Nephron (organoid): ENCODE data around the gene CT83.

ENCODE experiments used
- H3K27ac Mint-ChIP-seq, 3 experiments: 2 replicates each; pipeline ENCODE4 v1.8.0; 2020; ENCODE audit warnings: mixed read lengths in 3 of 3, mild to moderate bottlenecking in 2 of 3, moderate library complexity in 1 of 3
- H3K27me3 Mint-ChIP-seq: 2 replicates; pipeline ENCODE4 v1.8.0; 2021; ENCODE audit warnings: low read depth, mild to moderate bottlenecking, moderate library complexity, mixed read lengths
- H3K36me3 Mint-ChIP-seq: 2 replicates; pipeline ENCODE4 v1.8.0; 2020; ENCODE audit warnings: low read depth, mixed read lengths
- H3K4me1 Mint-ChIP-seq: 2 replicates; pipeline ENCODE4 v1.8.0; 2020; ENCODE audit warnings: mixed read lengths
- H3K4me3 Mint-ChIP-seq, 3 experiments: 2 replicates each; pipeline ENCODE4 v1.8.0; 2020; ENCODE audit warnings: mild to moderate bottlenecking in 3 of 3, mixed read lengths in 3 of 3, moderate library complexity in 2 of 3
- H3K9me3 Mint-ChIP-seq: 2 replicates; pipeline ENCODE4 v1.8.0; 2020; ENCODE audit warnings: mixed read lengths
- CTCF ChIP-seq, 3 experiments: fragments of 200-600 bp; sonication (generic); IDR thresholded peaks; one replicate each; pipeline ENCODE4 v1.5.0; 2021; ENCODE audit warnings: antibody characterized with exemption in 3 of 3; ENCODE audit not compliant: unreplicated experiment in 3 of 3

CT83 gene

GRCh38 chrX:116436358-116436816 is 26.4 kb downstream of the CT83 start, which contains the start of gene SLC6A14:
SLC6A14 (plus strand) TSS chrX:116436606; CDS start chrX:116436710, 104 bp downstream.
- no peaks in the 10 kb centered on the region for H3K27me3 Mint-ChIP-seq
- H3K27ac Mint-ChIP-seq = no peak within 1 kb of the TSS
- H3K4me3 Mint-ChIP-seq = no peak within 1 kb of the TSS
- no peaks in the 10 kb centered on the region for H3K4me1 Mint-ChIP-seq
- no peak for TF ChIP-seq CTCF (IDR thresholded peaks at IDR 0.05; ENCODE audit: unreplicated experiment in 3 of 3)
- no peaks in the 10 kb centered on the region for H3K9me3 Mint-ChIP-seq
- no peaks in the 10 kb centered on the region for H3K36me3 Mint-ChIP-seq

- no peak overlapping the region for H3K4me3 Mint-ChIP-seq
- no peaks in the 10 kb centered on the region for H3K4me1 Mint-ChIP-seq
- H3K27ac Mint-ChIP-seq = no peak overlapping the region
- H3K36me3 Mint-ChIP-seq = no peaks in the 10 kb centered on the region
- H3K9me3 Mint-ChIP-seq = no peaks in the 10 kb centered on the region
- TF ChIP-seq CTCF (IDR thresholded peaks at IDR 0.05; ENCODE audit: unreplicated experiment in 3 of 3) = no peak
- no peaks in the 10 kb centered on the region for H3K27me3 Mint-ChIP-seq
Measured at GRCh38 chrX:116435597-116435996, 27.2 kb downstream of the CT83 start.

DNA sequence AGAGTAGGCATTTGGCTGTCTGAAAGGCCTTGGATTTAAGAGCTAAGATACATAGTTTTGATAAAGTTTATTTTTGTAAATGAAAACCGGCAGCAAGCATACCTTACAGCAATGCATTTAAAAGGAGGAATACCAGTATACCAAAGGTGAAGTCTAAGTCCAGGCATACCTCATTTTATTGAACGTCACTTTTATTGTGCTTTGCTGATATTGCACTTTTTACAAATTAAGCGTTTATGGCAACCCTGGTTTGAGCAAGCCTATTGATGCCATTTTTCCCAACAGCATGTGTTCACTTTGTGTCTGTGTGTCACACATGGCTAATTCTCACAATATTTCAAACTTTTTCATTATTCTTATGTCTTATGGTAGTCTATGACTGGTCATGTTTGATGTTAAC is 34.8 kb downstream of the CT83 start:
- Mint-ChIP-seq H3K4me1 (no peaks in the 10 kb centered on the region), H3K9me3 (no peaks in the 10 kb centered on the region), H3K4me3 (no peak overlapping the region), H3K27ac (no peak overlapping the region), H3K27me3 (no peaks in the 10 kb centered on the region), H3K36me3 (no peaks in the 10 kb centered on the region)
- no peak for TF ChIP-seq CTCF (IDR thresholded peaks at IDR 0.05; ENCODE audit: unreplicated experiment in 3 of 3)

DNA sequence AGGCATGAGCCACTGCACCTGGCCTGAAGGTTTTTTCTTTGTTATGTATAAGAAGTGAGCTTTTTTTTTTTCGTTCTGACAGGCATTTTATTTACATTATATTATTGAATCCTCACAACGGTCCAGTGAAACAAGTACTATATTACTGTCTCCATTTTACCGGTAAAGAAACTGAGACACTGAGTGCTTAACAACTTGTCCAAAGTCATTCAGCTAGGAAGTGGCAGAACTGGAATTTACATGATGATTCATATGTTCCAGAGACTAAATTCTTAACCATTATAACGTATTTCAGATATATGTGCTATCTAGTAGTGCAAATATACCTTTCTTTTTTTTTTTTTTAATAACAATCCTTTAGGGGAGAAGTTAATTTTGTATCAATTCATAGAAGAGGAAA is 44.8 kb downstream of the CT83 start:
- TF ChIP-seq CTCF (IDR thresholded peaks at IDR 0.05; ENCODE audit: unreplicated experiment in 3 of 3) = no peak
- Mint-ChIP-seq H3K4me3 (no peak overlapping the region), H3K36me3 (no peaks in the 10 kb centered on the region), H3K27me3 (no peaks in the 10 kb centered on the region), H3K27ac (no peak overlapping the region), H3K9me3 (no peaks in the 10 kb centered on the region), H3K4me1 (no peaks in the 10 kb centered on the region)

DNA sequence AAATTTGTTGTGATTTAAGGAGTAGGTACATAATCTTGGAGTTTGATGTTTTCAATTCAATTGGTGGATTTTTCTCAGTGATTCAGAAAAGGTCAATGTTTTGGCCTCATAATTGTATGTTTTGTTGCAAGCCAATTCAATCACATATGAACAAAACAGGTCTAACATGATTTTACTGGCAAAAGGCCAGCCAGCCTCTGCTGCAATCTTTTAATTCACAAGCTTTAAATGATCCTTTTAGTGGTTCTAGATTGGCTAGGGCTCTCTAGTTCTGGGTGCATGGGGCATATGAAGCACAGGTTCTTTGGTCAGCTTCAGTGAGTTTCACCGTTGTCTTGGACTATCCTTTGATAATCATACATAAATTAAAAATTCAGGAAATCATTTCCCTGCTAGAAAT is 45.6 kb downstream of the CT83 start:
- Mint-ChIP-seq H3K9me3 (peaks cover under 1% of the 10 kb centered on the region), H3K27ac (no peak overlapping the region), H3K4me3 (no peak overlapping the region), H3K4me1 (no peaks in the 10 kb centered on the region), H3K27me3 (no peaks in the 10 kb centered on the region), H3K36me3 (no peaks in the 10 kb centered on the region)
- no peak for TF ChIP-seq CTCF (IDR thresholded peaks at IDR 0.05; ENCODE audit: unreplicated experiment in 3 of 3)

DNA sequence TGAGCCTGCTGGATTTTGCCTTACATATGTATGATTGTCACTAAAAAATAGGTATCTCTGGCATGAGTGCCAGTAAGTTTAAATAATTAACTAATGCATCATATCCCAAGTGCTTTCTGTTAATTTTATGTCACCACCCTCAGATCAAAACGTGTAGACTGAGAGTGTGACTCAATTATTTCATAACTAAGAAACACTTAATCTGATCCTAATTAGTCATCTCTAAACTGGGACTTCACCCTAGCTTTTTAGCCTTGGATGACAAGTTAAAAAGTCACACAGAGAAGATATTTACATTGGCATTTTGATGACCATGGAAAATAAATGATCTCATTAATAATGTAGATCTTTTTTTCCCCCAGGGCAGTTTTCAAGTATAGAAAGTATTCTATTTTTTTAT is 49.5 kb downstream of the CT83 start:
- no peaks in the 10 kb centered on the region for H3K27me3 Mint-ChIP-seq
- peaks cover 9% of the 10 kb centered on the region for H3K9me3 Mint-ChIP-seq
- no peaks in the 10 kb centered on the region for H3K36me3 Mint-ChIP-seq
- TF ChIP-seq CTCF (IDR thresholded peaks at IDR 0.05; ENCODE audit: unreplicated experiment in 3 of 3) = no peak
- no peaks in the 10 kb centered on the region for H3K4me1 Mint-ChIP-seq
- H3K4me3 Mint-ChIP-seq = no peak overlapping the region
- H3K27ac Mint-ChIP-seq = no peak overlapping the region
